IMR-90 (cell line): Measurements from ENCODE around the gene LRRC75A. TPM values are rescaled to one million over a fixed set of nuclear protein-coding genes. Genes with fewer than 3 reads are reported as not detected.

Experiments
- ATAC-seq: fragments of 200-7000 bp; cut with Tn5 transposase; 2 replicates; pipeline ENCODE4 v1.9.1; 2020; ENCODE audit warnings: low read depth, mild to moderate bottlenecking, moderate library complexity
- BruUV-seq: library from RNA; stranded (reverse); fragments of 400-500 nt; replicated peaks from 2 replicates; lab custom pipeline; 2021; lab: Mats Ljungman, UMichigan
- CTCF ChIA-PET: fragments of 300-600 bp; formaldehyde crosslinking; extraction: SDS; loops from one replicate; lab custom pipeline; 2021; ENCODE audit warnings: antibody characterized with exemption; lab: Yijun Ruan, JAX
- POLR2A ChIA-PET: fragments of 300-600 bp; sonication (Branson Sonifier 250); formaldehyde crosslinking; loops from one replicate; lab custom pipeline; 2022; ENCODE audit warnings: antibody characterized with exemption; ENCODE audit not compliant: unreplicated experiment; lab: Charles Lee
- DNase-seq: peaks from one replicate; pipeline ENCODE4 v3.0.0; 2013
- H2AFZ ChIP-seq: replicated peaks from 2 replicates; pipeline ENCODE3; 2013; ENCODE audit warnings: low read length, mild to moderate bottlenecking; ENCODE audit not compliant: poor library complexity
- H2AK5ac ChIP-seq: 2 replicates; pipeline ENCODE4 v1.6.1; 2013; ENCODE audit warnings: low read depth, low read length, inconsistent platforms
- H2AK9ac ChIP-seq: replicated peaks from 2 replicates; pipeline ENCODE3; 2013; ENCODE audit warnings: mild to moderate bottlenecking, low read depth, low read length, moderate library complexity; ENCODE audit not compliant: poor library complexity
- H2BK120ac ChIP-seq: 2 replicates; pipeline ENCODE4 v1.6.1; 2013; ENCODE audit warnings: low read depth, low read length, inconsistent platforms
- H2BK15ac ChIP-seq: 3 replicates; pipeline ENCODE4 v1.6.1; 2013; ENCODE audit warnings: low read depth, low read length, inconsistent platforms
- H2BK20ac ChIP-seq: 2 replicates; pipeline ENCODE4 v1.6.1; 2013; ENCODE audit warnings: low read depth, mild to moderate bottlenecking, inconsistent platforms, low read length, moderate library complexity
- H2BK5ac ChIP-seq: 2 replicates; pipeline ENCODE4 v1.6.1; 2013; ENCODE audit warnings: mild to moderate bottlenecking, low read depth, low read length, inconsistent platforms; ENCODE audit not compliant: poor library complexity, severe bottlenecking
- H3K14ac ChIP-seq: replicated peaks from 2 replicates; pipeline ENCODE4 v1.6.1; 2013; ENCODE audit warnings: low read depth, low read length, inconsistent platforms
- H3K18ac ChIP-seq: 2 replicates; pipeline ENCODE4 v1.6.1; 2013; ENCODE audit warnings: low read depth, low read length, control low read depth
- H3K23ac ChIP-seq: 2 replicates; pipeline ENCODE4 v1.6.1; 2013; ENCODE audit warnings: low read depth, low read length, inconsistent platforms
- H3K27ac ChIP-seq: 2 replicates; pipeline ENCODE4 v1.5.1; 2013; ENCODE audit warnings: mild to moderate bottlenecking, control low read depth, low read length; ENCODE audit not compliant: insufficient read depth
- H3K27me3 ChIP-seq: 2 replicates; pipeline ENCODE4 v1.6.1; 2013; ENCODE audit warnings: low read length; ENCODE audit not compliant: control insufficient read depth, insufficient read depth
- H3K36me3 ChIP-seq: 2 replicates; pipeline ENCODE4 v1.6.1; 2013; ENCODE audit warnings: low read length, mixed read lengths; ENCODE audit not compliant: control insufficient read depth, insufficient read depth
- H3K4ac ChIP-seq: 2 replicates; pipeline ENCODE4 v1.6.1; 2013; ENCODE audit warnings: low read depth, low read length, inconsistent platforms
- H3K4me1 ChIP-seq: 2 replicates; pipeline ENCODE4 v1.6.1; 2013; ENCODE audit warnings: low read length, mixed read lengths; ENCODE audit not compliant: control insufficient read depth, insufficient read depth
- H3K4me2 ChIP-seq: 2 replicates; pipeline ENCODE4 v1.6.1; 2013; ENCODE audit warnings: low read depth, mild to moderate bottlenecking, control low read depth, low read length, moderate library complexity
- H3K4me3 ChIP-seq: 2 replicates; pipeline ENCODE4 v1.5.1; 2013; ENCODE audit warnings: low read depth, mild to moderate bottlenecking, control low read depth, low read length, moderate library complexity; ENCODE audit not compliant: insufficient read depth
- H3K56ac ChIP-seq: 2 replicates; pipeline ENCODE4 v1.6.1; 2013; ENCODE audit warnings: low read length, inconsistent platforms; ENCODE audit not compliant: insufficient read depth; ENCODE audit errors: extremely low read depth
- H3K79me1 ChIP-seq, 2 experiments: 2 replicates each; pipeline ENCODE4 v1.6.1; 2013; ENCODE audit warnings: low read length in 2 of 2, inconsistent platforms in 1 of 2, low read depth in 1 of 2
- H3K9ac ChIP-seq: 2 replicates; pipeline ENCODE4 v1.6.1; 2013; ENCODE audit warnings: low read depth, low read length, control low read depth
- H3K9me1 ChIP-seq: 2 replicates; pipeline ENCODE4 v1.6.1; 2013; ENCODE audit warnings: low read length, inconsistent platforms; ENCODE audit not compliant: insufficient read depth
- H3K9me3 ChIP-seq: 2 replicates; pipeline ENCODE4 v1.6.1; 2013; ENCODE audit warnings: low read length; ENCODE audit not compliant: control insufficient read depth, insufficient read depth
- H4K20me1 ChIP-seq: 2 replicates; pipeline ENCODE4 v1.6.1; 2013; ENCODE audit warnings: low read length, inconsistent platforms; ENCODE audit not compliant: insufficient read depth
- H4K5ac ChIP-seq: 2 replicates; pipeline ENCODE4 v1.6.1; 2013; ENCODE audit warnings: mild to moderate bottlenecking, low read depth, low read length, control low read depth
- H4K8ac ChIP-seq, 2 experiments: 2 replicates each; pipeline ENCODE4 v1.6.1; 2013; ENCODE audit warnings: low read depth in 2 of 2, low read length in 2 of 2, control low read depth in 1 of 2, inconsistent platforms in 1 of 2
- H4K91ac ChIP-seq: 2 replicates; pipeline ENCODE4 v1.6.1; 2013; ENCODE audit warnings: low read depth, low read length, inconsistent platforms; ENCODE audit not compliant: insufficient read depth
- BHLHE40 ChIP-seq: fragments of 150-350 bp; IDR thresholded peaks from 2 replicates; pipeline ENCODE4 v1.6.1; 2016; ENCODE audit warnings: mild to moderate bottlenecking, low read depth, low read length
- CEBPB ChIP-seq: IDR thresholded peaks from 2 replicates; pipeline ENCODE4 v1.6.1; 2012; ENCODE audit warnings: low read depth, low read length, improper control_type of control experiment
- CHD1 ChIP-seq: IDR thresholded peaks from 2 replicates; pipeline ENCODE4 v1.6.1; 2012; ENCODE audit warnings: low read depth, low read length, improper control_type of control experiment
- FOS ChIP-seq: fragments of 150-350 bp; IDR thresholded peaks from 2 replicates; pipeline ENCODE4 v1.6.1; 2016; ENCODE audit warnings: low read depth, low read length
- MAFK ChIP-seq: IDR thresholded peaks from 2 replicates; pipeline ENCODE4 v1.6.1; 2012; ENCODE audit warnings: low read depth, low read length, improper control_type of control experiment
- MAZ ChIP-seq: IDR thresholded peaks from 2 replicates; pipeline ENCODE4 v1.6.1; 2012; ENCODE audit warnings: low read depth, mild to moderate bottlenecking, low read length, improper control_type of control experiment, moderate library complexity, borderline replicate concordance
- MXI1 ChIP-seq: IDR thresholded peaks from 2 replicates; pipeline ENCODE4 v1.6.1; 2012; ENCODE audit warnings: low read depth, mild to moderate bottlenecking, low read length, moderate library complexity, borderline replicate concordance
- NFE2L2 ChIP-seq: fragments of 150-350 bp; IDR thresholded peaks from 2 replicates; pipeline ENCODE4 v1.6.1; 2016; ENCODE audit warnings: low read depth, mild to moderate bottlenecking, low read length
- POLR2A ChIP-seq: IDR thresholded peaks from 2 replicates; pipeline ENCODE4 v1.6.1; 2012; ENCODE audit warnings: mild to moderate bottlenecking, low read depth, low read length
- RAD21 ChIP-seq: IDR thresholded peaks from 2 replicates; pipeline ENCODE4 v1.6.1; 2012; ENCODE audit warnings: low read length, improper control_type of control experiment
- RCOR1 ChIP-seq: IDR thresholded peaks from 2 replicates; pipeline ENCODE4 v1.6.1; 2012; ENCODE audit warnings: mild to moderate bottlenecking, low read length, improper control_type of control experiment; ENCODE audit not compliant: insufficient replicate concordance
- RFX5 ChIP-seq: IDR thresholded peaks from 2 replicates; pipeline ENCODE4 v1.8.0; 2012; ENCODE audit warnings: low read depth, mild to moderate bottlenecking, low read length, moderate library complexity
- SMC3 ChIP-seq: fragments of 150-350 bp; IDR thresholded peaks from 2 replicates; pipeline ENCODE4 v1.6.1; 2016; ENCODE audit warnings: low read depth, mild to moderate bottlenecking, antibody characterized with exemption, low read length, moderate library complexity
- USF2 ChIP-seq: fragments of 150-350 bp; IDR thresholded peaks from 2 replicates; pipeline ENCODE4 v1.6.1; 2017; ENCODE audit warnings: mild to moderate bottlenecking, antibody characterized with exemption, low read length, low read depth
- WGBS, 2 experiments: methylation state at CpG; one replicate each; pipeline versions ENCODE4 v1.1.5 to v1.1.7; 2013; ENCODE audit warnings: missing lambda C conversion rate in 2 of 2; ENCODE audit not compliant: insufficient read length in 1 of 2; ENCODE audit errors: extremely low coverage in 2 of 2; 5-methylcytosine and 5-hydroxymethylcytosine counted together
- dilution Hi-C: fragments of 300-500 bp; cut with HindIII; formaldehyde crosslinking; loops from one replicate; pipeline ENCODE4 v1.14.3; 2018; ENCODE audit warnings: low sequenced_read_pairs; ENCODE audit not compliant: unreplicated experiment
- in situ Hi-C: fragments of 300-500 bp; cut with MboI; formaldehyde crosslinking; loops from 3 replicates; pipeline ENCODE4 v1.14.3; 2019; ENCODE audit warnings: low sequenced_read_pairs, inconsistent platforms, mixed read lengths
- intact Hi-C: fragments of 100-400 bp; cut with micrococcal nuclease; formaldehyde crosslinking; loops from 2 replicates; pipeline ENCODE4 v1.10.0; 2022
- polyA plus RNA-seq, 3 experiments: library from polyadenylated mRNA; depleted of rRNA; stranded (reverse); fragments of >200 nt; gene quantifications; 2 replicates each; pipeline ENCODE4 v1.2.3, GENCODE V29; 2012; ENCODE audit warnings: low replicate concordance in 1 of 3
- total RNA-seq: library from RNA; depleted of rRNA; stranded (reverse); fragments of >200 nt; gene quantifications from 2 replicates; pipeline ENCODE4 v1.2.3, GENCODE V29; 2012
- TF ChIP-seq, protein P1 (sequence below): fragments of 150-350 bp; IDR thresholded peaks from 2 replicates; pipeline ENCODE4 v1.6.1; 2016; ENCODE audit warnings: low read depth, mild to moderate bottlenecking, low read length, moderate library complexity, borderline replicate concordance
- TF ChIP-seq, protein P2 (sequence below): conservative IDR thresholded peaks from 2 replicates; pipeline ENCODE4 v1.5.1; 2012; ENCODE audit warnings: mild to moderate bottlenecking, low read depth, low read length, improper control_type of control experiment

LRRC75A gene
- total and polyA plus RNA-seq, 2 of the 4 experiments (the other 2 are of a cell fraction): 0.72 to 1.0 TPM

GRCh38 chr17:16468428-16468992, 23.5 kb downstream of the LRRC75A start:
- Histone ChIP-seq H3K27me3 (no peaks in the 10 kb centered on the region), H3K23ac (no peak overlapping the region), H3K79me1 (no peaks in the 10 kb centered on the region), H2BK120ac (no peak overlapping the region), H4K8ac (no peak overlapping the region), H3K27ac (no peak overlapping the region), H2BK15ac (no peak overlapping the region), H3K4me1 (peaks cover 3% of the 10 kb centered on the region), H3K14ac (no peak overlapping the region), H3K18ac (no peak overlapping the region), H4K91ac (no peak overlapping the region), H2BK5ac (no peak overlapping the region), H3K9ac (no peak overlapping the region), H4K5ac (no peak overlapping the region), H3K4me2 (no peak overlapping the region), H2AK5ac (no peak overlapping the region), H4K20me1 (peaks cover 3% of the 10 kb centered on the region), H3K4ac (no peak overlapping the region), H2AFZ (no peak overlapping the region), H3K36me3 (no peaks in the 10 kb centered on the region), H3K9me3 (no peaks in the 10 kb centered on the region), H3K56ac (no peak overlapping the region), H3K4me3 (no peak overlapping the region), H3K9me1 (peaks cover 4% of the 10 kb centered on the region; the same call in 1 of the 2 replicates), H2AK9ac (no peak overlapping the region), H2BK20ac (no peak overlapping the region)
- TF ChIP-seq, protein P1, sequence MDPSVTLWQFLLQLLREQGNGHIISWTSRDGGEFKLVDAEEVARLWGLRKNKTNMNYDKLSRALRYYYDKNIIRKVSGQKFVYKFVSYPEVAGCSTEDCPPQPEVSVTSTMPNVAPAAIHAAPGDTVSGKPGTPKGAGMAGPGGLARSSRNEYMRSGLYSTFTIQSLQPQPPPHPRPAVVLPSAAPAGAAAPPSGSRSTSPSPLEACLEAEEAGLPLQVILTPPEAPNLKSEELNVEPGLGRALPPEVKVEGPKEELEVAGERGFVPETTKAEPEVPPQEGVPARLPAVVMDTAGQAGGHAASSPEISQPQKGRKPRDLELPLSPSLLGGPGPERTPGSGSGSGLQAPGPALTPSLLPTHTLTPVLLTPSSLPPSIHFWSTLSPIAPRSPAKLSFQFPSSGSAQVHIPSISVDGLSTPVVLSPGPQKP: no peak
- TF ChIP-seq MAFK (no peak), RCOR1 (no peak), FOS (no peak), USF2 (no peak), NFE2L2 (no peak), RAD21 (no peak), RFX5 (no peak), CHD1 (no peak), MXI1 (no peak), SMC3 (no peak), MAZ (no peak), BHLHE40 (no peak), POLR2A (no peak), CEBPB (no peak)
- TF ChIP-seq, protein P2, sequence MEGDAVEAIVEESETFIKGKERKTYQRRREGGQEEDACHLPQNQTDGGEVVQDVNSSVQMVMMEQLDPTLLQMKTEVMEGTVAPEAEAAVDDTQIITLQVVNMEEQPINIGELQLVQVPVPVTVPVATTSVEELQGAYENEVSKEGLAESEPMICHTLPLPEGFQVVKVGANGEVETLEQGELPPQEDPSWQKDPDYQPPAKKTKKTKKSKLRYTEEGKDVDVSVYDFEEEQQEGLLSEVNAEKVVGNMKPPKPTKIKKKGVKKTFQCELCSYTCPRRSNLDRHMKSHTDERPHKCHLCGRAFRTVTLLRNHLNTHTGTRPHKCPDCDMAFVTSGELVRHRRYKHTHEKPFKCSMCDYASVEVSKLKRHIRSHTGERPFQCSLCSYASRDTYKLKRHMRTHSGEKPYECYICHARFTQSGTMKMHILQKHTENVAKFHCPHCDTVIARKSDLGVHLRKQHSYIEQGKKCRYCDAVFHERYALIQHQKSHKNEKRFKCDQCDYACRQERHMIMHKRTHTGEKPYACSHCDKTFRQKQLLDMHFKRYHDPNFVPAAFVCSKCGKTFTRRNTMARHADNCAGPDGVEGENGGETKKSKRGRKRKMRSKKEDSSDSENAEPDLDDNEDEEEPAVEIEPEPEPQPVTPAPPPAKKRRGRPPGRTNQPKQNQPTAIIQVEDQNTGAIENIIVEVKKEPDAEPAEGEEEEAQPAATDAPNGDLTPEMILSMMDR: no peak
- CTCF ChIA-PET: no interaction called here
- POLR2A ChIA-PET: no interaction called here
- no peak for ATAC-seq
- no peak for DNase-seq
- in situ Hi-C loops (loop anchor here (5.0 kb wide), 1 partner anchor 49 kb away; no protein-coding TSS in a partner anchor), intact Hi-C loops (no loop called here), dilution Hi-C loops (no loop called here)
- no TSS peak for BruUV-seq
- no CpG with 5 or more reads among the region's 4 CpGs for WGBS, 2 experiments
